ENCODE results near the gene HMGXB4.

GRCh38 chr22:35274154-35274871 lies 17.0 kb downstream of the HMGXB4 start:
- TF ChIP-seq CTCF (IDR thresholded peaks at IDR 0.05; ENCODE audit: insufficient read depth, low read length, poor library complexity, severe bottlenecking) = no peak
- no peak for TF ChIP-seq EZH2phosphoT487 (conservative IDR thresholded peaks at IDR 0.05; ENCODE audit: low read length)
